Neural cell (in vitro differentiated cells): ENCODE measurements around the gene LRBA. TPM values are rescaled to one million over a fixed set of nuclear protein-coding genes. Genes with fewer than 3 reads are reported as not detected.

Experiments used
- H2AFZ ChIP-seq: fragments of 200-600, 300-800 bp; sonication (generic), shearing (Covaris generic); 2 replicates; pipeline ENCODE4 v1.6.0; 2014; ENCODE audit warnings: low read depth, mild to moderate bottlenecking, antibody characterized with exemption, low read length, moderate library complexity
- H3F3A ChIP-seq: fragments of 200-600 bp; shearing (Covaris generic); 2 replicates; pipeline ENCODE4 v1.6.1; 2016; ENCODE audit warnings: mild to moderate bottlenecking, moderate library complexity, mixed read lengths, antibody characterized with exemption, low read length; ENCODE audit not compliant: insufficient read depth, poor library complexity, severe bottlenecking
- H3K27ac ChIP-seq: fragments of 200-600, 300-800 bp; sonication (generic), shearing (Covaris generic); 2 replicates; pipeline ENCODE4 v1.5.1; 2014; ENCODE audit warnings: mild to moderate bottlenecking, low read length, moderate library complexity
- H3K27me3 ChIP-seq: fragments of 300-800, 200-600 bp; sonication (generic), shearing (Covaris generic); 2 replicates; pipeline ENCODE4 v1.6.0; 2014; ENCODE audit warnings: mild to moderate bottlenecking, low read depth, low read length, moderate library complexity; ENCODE audit not compliant: insufficient read depth
- H3K36me3 ChIP-seq: fragments of 300-800, 200-600 bp; sonication (generic), shearing (Covaris generic); 2 replicates; pipeline ENCODE4 v1.5.1; 2014; ENCODE audit warnings: mild to moderate bottlenecking, antibody characterized with exemption, low read length, moderate library complexity; ENCODE audit not compliant: insufficient read depth
- H3K4me2 ChIP-seq: fragments of 300-800, 200-600 bp; sonication (generic), shearing (Covaris generic); 2 replicates; pipeline ENCODE4 v1.6.0; 2014; ENCODE audit warnings: mild to moderate bottlenecking, low read length
- H3K4me3 ChIP-seq: fragments of 300-800, 200-600 bp; sonication (generic), shearing (Covaris generic); 2 replicates; pipeline ENCODE4 v1.5.1; 2014; ENCODE audit warnings: mild to moderate bottlenecking, low read length, moderate library complexity
- H3K79me2 ChIP-seq: fragments of 200-600 bp; shearing (Covaris generic); replicated peaks from 2 replicates; pipeline ENCODE4 v1.6.0; 2014; ENCODE audit warnings: mild to moderate bottlenecking, low read length, moderate library complexity; ENCODE audit not compliant: insufficient read depth
- H3K9ac ChIP-seq: fragments of 300-800, 200-600 bp; sonication (generic), shearing (Covaris generic); 2 replicates; pipeline ENCODE4 v1.6.1; 2016; ENCODE audit warnings: mild to moderate bottlenecking, low read length, mixed read lengths
- H3K9me2 ChIP-seq: fragments of 200-600 bp; shearing (Covaris generic); 2 replicates; pipeline ENCODE4 v1.6.1; 2016; ENCODE audit warnings: mild to moderate bottlenecking, low read length, mixed read lengths; ENCODE audit not compliant: insufficient read depth
- H3K9me3 ChIP-seq: fragments of 200-600, 300-800 bp; sonication (generic), shearing (Covaris generic); 2 replicates; pipeline ENCODE4 v1.6.1; 2016; ENCODE audit warnings: mild to moderate bottlenecking, mixed run types, low read length, moderate library complexity, mixed read lengths
- H4K20me1 ChIP-seq: fragments of 200-600 bp; shearing (Covaris generic); 2 replicates; pipeline ENCODE4 v1.6.1; 2016; ENCODE audit warnings: mild to moderate bottlenecking, mixed run types; ENCODE audit not compliant: insufficient read depth
- EP300 ChIP-seq: fragments of 450-650 bp; conservative IDR thresholded peaks from 2 replicates; pipeline ENCODE4 v1.6.1; 2014; ENCODE audit warnings: antibody characterized with exemption, mild to moderate bottlenecking, moderate library complexity; ENCODE audit not compliant: poor library complexity, severe bottlenecking
- EZH2 ChIP-seq: fragments of 200-600, 300-800 bp; shearing (Covaris generic), sonication (generic); IDR thresholded peaks from 2 replicates; pipeline ENCODE4 v1.6.1; 2014; ENCODE audit warnings: antibody characterized with exemption, low read length, borderline replicate concordance, mild to moderate bottlenecking; ENCODE audit not compliant: insufficient read depth, poor library complexity, severe bottlenecking
- MXI1 ChIP-seq: fragments of 450-650 bp; conservative IDR thresholded peaks from 2 replicates; pipeline ENCODE4 v1.6.1; 2014; ENCODE audit warnings: antibody characterized with exemption, mild to moderate bottlenecking; ENCODE audit not compliant: poor library complexity, severe bottlenecking
- POLR2AphosphoS5 ChIP-seq: IDR thresholded peaks from 2 replicates; pipeline ENCODE4 v1.6.1; 2012
- RAD21 ChIP-seq: fragments of 450-650 bp; conservative IDR thresholded peaks from 2 replicates; pipeline ENCODE4 v1.6.1; 2014; ENCODE audit warnings: antibody characterized with exemption, mild to moderate bottlenecking, moderate library complexity
- SMC3 ChIP-seq: fragments of 450-650 bp; conservative IDR thresholded peaks from 2 replicates; pipeline ENCODE4 v1.6.1; 2014; ENCODE audit warnings: antibody characterized with exemption, mild to moderate bottlenecking, moderate library complexity; ENCODE audit not compliant: poor library complexity
- TAF1 ChIP-seq: IDR thresholded peaks from 2 replicates; pipeline ENCODE4 v1.6.1; 2012; ENCODE audit warnings: low read depth
- polyA plus RNA-seq: library from polyadenylated mRNA; depleted of rRNA; stranded (reverse); fragments of >200 nt; gene quantifications from 2 replicates; pipeline ENCODE4 v1.2.3, GENCODE V29; 2014
- TF ChIP-seq, protein P1 (sequence below): IDR thresholded peaks from 2 replicates; pipeline ENCODE4 v1.6.1; 2012; ENCODE audit warnings: borderline replicate concordance
- TF ChIP-seq, protein P2 (sequence below): fragments of 450-650 bp; IDR thresholded peaks from 2 replicates; pipeline ENCODE4 v1.5.1; 2014; ENCODE audit warnings: antibody characterized with exemption, mild to moderate bottlenecking, moderate library complexity; ENCODE audit not compliant: poor library complexity, severe bottlenecking

The LRBA gene
- polyA plus RNA-seq, 1 donor from 2014 or later: 7.1 TPM

DNA sequence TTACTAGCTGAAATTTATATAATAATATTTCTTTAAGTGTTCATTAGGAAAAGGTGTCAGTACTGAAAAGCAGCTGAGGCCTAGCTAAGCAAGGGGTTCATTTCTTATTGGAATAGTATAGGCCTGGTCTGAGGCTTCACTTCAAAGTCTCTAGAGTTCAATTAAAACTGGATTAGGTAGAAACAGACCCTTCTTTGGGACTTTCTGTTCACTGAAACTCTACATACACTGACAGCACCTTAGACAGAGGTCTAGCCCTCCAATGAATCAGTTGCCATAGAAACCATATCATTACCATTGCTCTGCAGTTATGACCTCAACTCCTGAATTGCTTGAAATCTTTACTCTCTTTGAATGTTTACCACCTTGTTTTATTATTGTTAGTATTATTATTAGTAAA, 519.5 kb downstream of the LRBA start:
- no peak overlapping the region for H3K27ac ChIP-seq
- H3K36me3 ChIP-seq: no peaks in the 10 kb centered on the region
- H3K4me3 ChIP-seq: no peak overlapping the region
- no peaks in the 10 kb centered on the region for H3K9me3 ChIP-seq
- no peaks in the 10 kb centered on the region for H3K27me3 ChIP-seq
- no peak overlapping the region for H3K4me2 ChIP-seq
- no peaks in the 10 kb centered on the region for H3K79me2 ChIP-seq
- H3K9ac ChIP-seq: no peak overlapping the region
- TF ChIP-seq, protein P1, sequence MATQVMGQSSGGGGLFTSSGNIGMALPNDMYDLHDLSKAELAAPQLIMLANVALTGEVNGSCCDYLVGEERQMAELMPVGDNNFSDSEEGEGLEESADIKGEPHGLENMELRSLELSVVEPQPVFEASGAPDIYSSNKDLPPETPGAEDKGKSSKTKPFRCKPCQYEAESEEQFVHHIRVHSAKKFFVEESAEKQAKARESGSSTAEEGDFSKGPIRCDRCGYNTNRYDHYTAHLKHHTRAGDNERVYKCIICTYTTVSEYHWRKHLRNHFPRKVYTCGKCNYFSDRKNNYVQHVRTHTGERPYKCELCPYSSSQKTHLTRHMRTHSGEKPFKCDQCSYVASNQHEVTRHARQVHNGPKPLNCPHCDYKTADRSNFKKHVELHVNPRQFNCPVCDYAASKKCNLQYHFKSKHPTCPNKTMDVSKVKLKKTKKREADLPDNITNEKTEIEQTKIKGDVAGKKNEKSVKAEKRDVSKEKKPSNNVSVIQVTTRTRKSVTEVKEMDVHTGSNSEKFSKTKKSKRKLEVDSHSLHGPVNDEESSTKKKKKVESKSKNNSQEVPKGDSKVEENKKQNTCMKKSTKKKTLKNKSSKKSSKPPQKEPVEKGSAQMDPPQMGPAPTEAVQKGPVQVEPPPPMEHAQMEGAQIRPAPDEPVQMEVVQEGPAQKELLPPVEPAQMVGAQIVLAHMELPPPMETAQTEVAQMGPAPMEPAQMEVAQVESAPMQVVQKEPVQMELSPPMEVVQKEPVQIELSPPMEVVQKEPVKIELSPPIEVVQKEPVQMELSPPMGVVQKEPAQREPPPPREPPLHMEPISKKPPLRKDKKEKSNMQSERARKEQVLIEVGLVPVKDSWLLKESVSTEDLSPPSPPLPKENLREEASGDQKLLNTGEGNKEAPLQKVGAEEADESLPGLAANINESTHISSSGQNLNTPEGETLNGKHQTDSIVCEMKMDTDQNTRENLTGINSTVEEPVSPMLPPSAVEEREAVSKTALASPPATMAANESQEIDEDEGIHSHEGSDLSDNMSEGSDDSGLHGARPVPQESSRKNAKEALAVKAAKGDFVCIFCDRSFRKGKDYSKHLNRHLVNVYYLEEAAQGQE: no peak
- TF ChIP-seq EP300: no peak
- TF ChIP-seq, protein P2, sequence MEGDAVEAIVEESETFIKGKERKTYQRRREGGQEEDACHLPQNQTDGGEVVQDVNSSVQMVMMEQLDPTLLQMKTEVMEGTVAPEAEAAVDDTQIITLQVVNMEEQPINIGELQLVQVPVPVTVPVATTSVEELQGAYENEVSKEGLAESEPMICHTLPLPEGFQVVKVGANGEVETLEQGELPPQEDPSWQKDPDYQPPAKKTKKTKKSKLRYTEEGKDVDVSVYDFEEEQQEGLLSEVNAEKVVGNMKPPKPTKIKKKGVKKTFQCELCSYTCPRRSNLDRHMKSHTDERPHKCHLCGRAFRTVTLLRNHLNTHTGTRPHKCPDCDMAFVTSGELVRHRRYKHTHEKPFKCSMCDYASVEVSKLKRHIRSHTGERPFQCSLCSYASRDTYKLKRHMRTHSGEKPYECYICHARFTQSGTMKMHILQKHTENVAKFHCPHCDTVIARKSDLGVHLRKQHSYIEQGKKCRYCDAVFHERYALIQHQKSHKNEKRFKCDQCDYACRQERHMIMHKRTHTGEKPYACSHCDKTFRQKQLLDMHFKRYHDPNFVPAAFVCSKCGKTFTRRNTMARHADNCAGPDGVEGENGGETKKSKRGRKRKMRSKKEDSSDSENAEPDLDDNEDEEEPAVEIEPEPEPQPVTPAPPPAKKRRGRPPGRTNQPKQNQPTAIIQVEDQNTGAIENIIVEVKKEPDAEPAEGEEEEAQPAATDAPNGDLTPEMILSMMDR: no peak
- no peak for TF ChIP-seq SMC3
- no peak for TF ChIP-seq RAD21
- no peak for TF ChIP-seq TAF1
- TF ChIP-seq EZH2: no peak
- no peak for TF ChIP-seq POLR2AphosphoS5
- TF ChIP-seq MXI1: no peak
- no peaks in the 10 kb centered on the region for H3F3A ChIP-seq
- no peaks in the 10 kb centered on the region for H4K20me1 ChIP-seq
- no peaks in the 10 kb centered on the region for H3K9me2 ChIP-seq
- no peak overlapping the region for H2AFZ ChIP-seq

DNA sequence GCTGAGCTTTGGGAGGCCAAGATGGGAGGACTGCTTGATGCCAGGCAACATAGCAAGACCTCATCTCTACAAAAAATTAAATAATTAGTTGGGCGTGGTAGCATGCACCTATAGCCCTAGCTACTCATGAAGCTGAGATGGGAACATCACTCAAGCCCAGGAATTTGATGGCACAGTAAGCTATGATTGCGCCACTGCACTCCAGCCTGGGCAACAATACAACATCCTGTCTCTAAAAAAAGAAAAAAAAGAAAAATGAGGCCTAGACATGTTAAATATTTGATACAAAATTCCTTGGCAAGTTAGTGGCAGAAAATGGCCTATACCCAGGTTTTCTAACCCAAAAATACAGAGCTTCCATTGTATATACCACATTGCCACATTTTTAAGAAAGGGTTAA, 521.2 kb downstream of the LRBA start:
- H3K27me3 ChIP-seq: no peaks in the 10 kb centered on the region
- no peak overlapping the region for H3K4me3 ChIP-seq
- H3K27ac ChIP-seq: no peak overlapping the region
- H3K9me3 ChIP-seq: no peaks in the 10 kb centered on the region
- no peak overlapping the region for H2AFZ ChIP-seq
- no peaks in the 10 kb centered on the region for H3K9me2 ChIP-seq
- H3K4me2 ChIP-seq: no peak overlapping the region
- no peaks in the 10 kb centered on the region for H3K36me3 ChIP-seq
- TF ChIP-seq EZH2: no peak
- TF ChIP-seq MXI1: no peak
- no peak for TF ChIP-seq POLR2AphosphoS5
- TF ChIP-seq, protein P2: no peak
- no peaks in the 10 kb centered on the region for H3K79me2 ChIP-seq
- no peaks in the 10 kb centered on the region for H3F3A ChIP-seq
- no peak overlapping the region for H3K9ac ChIP-seq
- no peaks in the 10 kb centered on the region for H4K20me1 ChIP-seq
